ENCODE data around the gene SRR.

DNA sequence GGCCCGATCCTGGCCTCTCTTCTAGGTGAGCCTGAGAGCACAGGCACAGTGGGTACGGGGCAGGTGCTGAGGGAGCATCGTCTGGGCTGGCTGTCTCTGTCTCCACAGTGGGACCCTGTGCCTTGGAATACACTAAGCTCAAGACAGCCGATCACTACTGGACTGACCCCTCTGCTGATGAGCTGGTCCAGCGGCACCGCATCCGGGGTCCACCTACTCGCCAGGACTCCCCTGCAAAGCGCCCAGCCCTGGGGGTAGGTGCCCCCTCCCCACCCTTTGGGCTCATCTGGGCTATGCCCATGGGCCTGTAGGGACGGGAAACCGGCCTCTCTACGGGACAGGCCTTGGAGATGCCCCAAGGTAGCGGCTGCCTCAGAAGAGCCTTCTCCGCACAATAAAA lies 59.1 kb downstream of the SRR start:
- no peak for TF ChIP-seq CTCF (IDR thresholded peaks at IDR 0.05)
- TF ChIP-seq POLR2A (IDR thresholded peaks at IDR 0.05) = no peak

All from lower leg skin (tissue), 3 donors.